Measurements from ENCODE around the gene PLOD1. TPM values are rescaled to one million over a fixed set of nuclear protein-coding genes. Genes with fewer than 3 reads are reported as not detected.

The PLOD1 gene
- total and polyA plus RNA-seq, 2 of the 13 experiments (the other 11 are each of a cell fraction or from before 2014, with no cell fraction given): 70.1 to 318 TPM

DNA sequence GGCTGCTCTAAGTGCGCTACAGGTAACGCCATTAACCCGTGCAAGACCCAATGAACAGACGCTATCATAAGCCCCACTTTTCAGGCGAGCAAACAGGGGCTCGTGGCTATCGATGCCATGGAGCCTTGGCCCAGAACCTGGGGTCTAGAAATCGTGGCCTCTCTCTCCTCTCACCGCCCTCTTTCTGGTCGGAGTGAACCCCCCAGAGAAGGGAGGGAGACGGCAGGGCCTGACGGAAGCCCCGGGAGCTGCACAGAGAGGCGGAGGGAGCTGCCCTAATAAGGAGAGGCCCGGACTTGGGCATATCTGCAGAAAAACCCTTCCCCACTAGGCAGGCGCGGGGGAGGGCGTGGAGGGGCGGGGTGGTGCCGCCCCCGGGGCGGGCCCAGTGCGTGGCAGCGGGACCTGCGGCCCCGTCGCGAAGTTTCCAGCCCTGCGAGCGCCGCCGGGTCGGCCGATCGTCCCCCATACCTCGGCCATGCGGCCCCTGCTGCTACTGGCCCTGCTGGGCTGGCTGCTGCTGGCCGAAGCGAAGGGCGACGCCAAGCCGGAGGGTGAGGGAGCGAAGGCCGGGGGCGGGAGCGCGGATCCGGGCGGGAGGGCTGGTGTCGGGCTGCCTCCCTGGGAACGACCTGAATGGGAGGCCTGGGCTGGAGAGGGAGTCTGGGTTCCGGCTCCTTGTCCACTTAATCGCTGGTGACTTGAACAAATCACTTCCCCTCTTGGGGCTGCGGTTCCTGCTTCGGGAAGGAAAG is at the start of gene PLOD1 (continued):
- TF ChIP-seq, protein P1, sequence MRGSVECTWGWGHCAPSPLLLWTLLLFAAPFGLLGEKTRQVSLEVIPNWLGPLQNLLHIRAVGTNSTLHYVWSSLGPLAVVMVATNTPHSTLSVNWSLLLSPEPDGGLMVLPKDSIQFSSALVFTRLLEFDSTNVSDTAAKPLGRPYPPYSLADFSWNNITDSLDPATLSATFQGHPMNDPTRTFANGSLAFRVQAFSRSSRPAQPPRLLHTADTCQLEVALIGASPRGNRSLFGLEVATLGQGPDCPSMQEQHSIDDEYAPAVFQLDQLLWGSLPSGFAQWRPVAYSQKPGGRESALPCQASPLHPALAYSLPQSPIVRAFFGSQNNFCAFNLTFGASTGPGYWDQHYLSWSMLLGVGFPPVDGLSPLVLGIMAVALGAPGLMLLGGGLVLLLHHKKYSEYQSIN (CRISPR knock-in tag; IDR thresholded peaks at IDR 0.05; ENCODE audit: borderline replicate concordance): no peak
- TF ChIP-seq, protein P2, sequence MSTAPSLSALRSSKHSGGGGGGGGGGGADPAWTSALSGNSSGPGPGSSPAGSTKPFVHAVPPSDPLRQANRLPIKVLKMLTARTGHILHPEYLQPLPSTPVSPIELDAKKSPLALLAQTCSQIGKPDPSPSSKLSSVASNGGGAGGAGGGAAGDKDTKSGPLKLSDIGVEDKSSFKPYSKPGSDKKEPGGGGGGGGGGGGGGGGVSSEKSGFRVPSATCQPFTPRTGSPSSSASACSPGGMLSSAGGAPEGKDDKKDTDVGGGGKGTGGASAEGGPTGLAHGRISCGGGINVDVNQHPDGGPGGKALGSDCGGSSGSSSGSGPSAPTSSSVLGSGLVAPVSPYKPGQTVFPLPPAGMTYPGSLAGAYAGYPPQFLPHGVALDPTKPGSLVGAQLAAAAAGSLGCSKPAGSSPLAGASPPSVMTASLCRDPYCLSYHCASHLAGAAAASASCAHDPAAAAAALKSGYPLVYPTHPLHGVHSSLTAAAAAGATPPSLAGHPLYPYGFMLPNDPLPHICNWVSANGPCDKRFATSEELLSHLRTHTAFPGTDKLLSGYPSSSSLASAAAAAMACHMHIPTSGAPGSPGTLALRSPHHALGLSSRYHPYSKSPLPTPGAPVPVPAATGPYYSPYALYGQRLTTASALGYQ (CRISPR knock-in tag; IDR thresholded peaks at IDR 0.05): peak; percentile 70; the same call in 1 of the 2 replicates
- no peak for TF ChIP-seq FOXK2 (IDR thresholded peaks at IDR 0.05)
- TF ChIP-seq GTF2F1 (IDR thresholded peaks at IDR 0.05; ENCODE audit: low read length): no peak
- TF ChIP-seq, protein P3, sequence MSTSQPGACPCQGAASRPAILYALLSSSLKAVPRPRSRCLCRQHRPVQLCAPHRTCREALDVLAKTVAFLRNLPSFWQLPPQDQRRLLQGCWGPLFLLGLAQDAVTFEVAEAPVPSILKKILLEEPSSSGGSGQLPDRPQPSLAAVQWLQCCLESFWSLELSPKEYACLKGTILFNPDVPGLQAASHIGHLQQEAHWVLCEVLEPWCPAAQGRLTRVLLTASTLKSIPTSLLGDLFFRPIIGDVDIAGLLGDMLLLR (CRISPR knock-in tag; IDR thresholded peaks at IDR 0.05): peak; percentile 89
- TF ChIP-seq NR2C2 (CRISPR knock-in tag; IDR thresholded peaks at IDR 0.05; ENCODE audit: borderline replicate concordance): peak; percentile 37; the same call in 1 of the 2 replicates
- TF ChIP-seq, protein P4, sequence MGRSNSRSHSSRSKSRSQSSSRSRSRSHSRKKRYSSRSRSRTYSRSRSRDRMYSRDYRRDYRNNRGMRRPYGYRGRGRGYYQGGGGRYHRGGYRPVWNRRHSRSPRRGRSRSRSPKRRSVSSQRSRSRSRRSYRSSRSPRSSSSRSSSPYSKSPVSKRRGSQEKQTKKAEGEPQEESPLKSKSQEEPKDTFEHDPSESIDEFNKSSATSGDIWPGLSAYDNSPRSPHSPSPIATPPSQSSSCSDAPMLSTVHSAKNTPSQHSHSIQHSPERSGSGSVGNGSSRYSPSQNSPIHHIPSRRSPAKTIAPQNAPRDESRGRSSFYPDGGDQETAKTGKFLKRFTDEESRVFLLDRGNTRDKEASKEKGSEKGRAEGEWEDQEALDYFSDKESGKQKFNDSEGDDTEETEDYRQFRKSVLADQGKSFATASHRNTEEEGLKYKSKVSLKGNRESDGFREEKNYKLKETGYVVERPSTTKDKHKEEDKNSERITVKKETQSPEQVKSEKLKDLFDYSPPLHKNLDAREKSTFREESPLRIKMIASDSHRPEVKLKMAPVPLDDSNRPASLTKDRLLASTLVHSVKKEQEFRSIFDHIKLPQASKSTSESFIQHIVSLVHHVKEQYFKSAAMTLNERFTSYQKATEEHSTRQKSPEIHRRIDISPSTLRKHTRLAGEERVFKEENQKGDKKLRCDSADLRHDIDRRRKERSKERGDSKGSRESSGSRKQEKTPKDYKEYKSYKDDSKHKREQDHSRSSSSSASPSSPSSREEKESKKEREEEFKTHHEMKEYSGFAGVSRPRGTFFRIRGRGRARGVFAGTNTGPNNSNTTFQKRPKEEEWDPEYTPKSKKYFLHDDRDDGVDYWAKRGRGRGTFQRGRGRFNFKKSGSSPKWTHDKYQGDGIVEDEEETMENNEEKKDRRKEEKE (IDR thresholded peaks at IDR 0.05): no peak
- TF ChIP-seq RORA (CRISPR knock-in tag; IDR thresholded peaks at IDR 0.05): no peak
- TF ChIP-seq ZNF121 (CRISPR knock-in tag; IDR thresholded peaks at IDR 0.05): peak; percentile 49; the same call in 1 of the 2 replicates
- TF ChIP-seq TARDBP (CRISPR knock-in tag; IDR thresholded peaks at IDR 0.05): peak; percentile 82; the same call in 1 of the 2 replicates
- TF ChIP-seq MTF2 (CRISPR knock-in tag; IDR thresholded peaks at IDR 0.05; ENCODE audit: borderline replicate concordance): no peak
- no peak for TF ChIP-seq ESRRA (CRISPR knock-in tag; IDR thresholded peaks at IDR 0.05; ENCODE audit: low read depth)
- TF ChIP-seq, protein P5, sequence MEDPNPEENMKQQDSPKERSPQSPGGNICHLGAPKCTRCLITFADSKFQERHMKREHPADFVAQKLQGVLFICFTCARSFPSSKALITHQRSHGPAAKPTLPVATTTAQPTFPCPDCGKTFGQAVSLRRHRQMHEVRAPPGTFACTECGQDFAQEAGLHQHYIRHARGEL (CRISPR knock-in tag; IDR thresholded peaks at IDR 0.05): no peak
- TF ChIP-seq, protein P6, sequence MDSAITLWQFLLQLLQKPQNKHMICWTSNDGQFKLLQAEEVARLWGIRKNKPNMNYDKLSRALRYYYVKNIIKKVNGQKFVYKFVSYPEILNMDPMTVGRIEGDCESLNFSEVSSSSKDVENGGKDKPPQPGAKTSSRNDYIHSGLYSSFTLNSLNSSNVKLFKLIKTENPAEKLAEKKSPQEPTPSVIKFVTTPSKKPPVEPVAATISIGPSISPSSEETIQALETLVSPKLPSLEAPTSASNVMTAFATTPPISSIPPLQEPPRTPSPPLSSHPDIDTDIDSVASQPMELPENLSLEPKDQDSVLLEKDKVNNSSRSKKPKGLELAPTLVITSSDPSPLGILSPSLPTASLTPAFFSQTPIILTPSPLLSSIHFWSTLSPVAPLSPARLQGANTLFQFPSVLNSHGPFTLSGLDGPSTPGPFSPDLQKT (CRISPR knock-in tag; IDR thresholded peaks at IDR 0.05; ENCODE audit: borderline replicate concordance): no peak
- TF ChIP-seq ZNF766 (CRISPR knock-in tag; IDR thresholded peaks at IDR 0.05; ENCODE audit: borderline replicate concordance): peak; percentile 68; the same call in 1 of the 2 replicates
- TF ChIP-seq SP5 (CRISPR knock-in tag; IDR thresholded peaks at IDR 0.05; ENCODE audit: borderline replicate concordance, low read depth): peak; percentile 62; the same call in 1 of the 2 replicates
- TF ChIP-seq HIVEP1 (CRISPR knock-in tag; IDR thresholded peaks at IDR 0.05): peak; percentile 58; the same call in 1 of the 2 replicates
- no peak for TF ChIP-seq ZNF562 (CRISPR knock-in tag; IDR thresholded peaks at IDR 0.05; ENCODE audit: borderline replicate concordance)
- no peak for TF ChIP-seq FOXK1 (CRISPR knock-in tag; IDR thresholded peaks at IDR 0.05; ENCODE audit: borderline replicate concordance, low read depth)
- TF ChIP-seq POLR2AphosphoS5 (IDR thresholded peaks at IDR 0.05; ENCODE audit: low read depth, low read length): peak; percentile 85
- TF ChIP-seq MAFG (CRISPR knock-in tag; IDR thresholded peaks at IDR 0.05): no peak
- no peak for TF ChIP-seq ZNF577 (CRISPR knock-in tag; IDR thresholded peaks at IDR 0.05; ENCODE audit: borderline replicate concordance, low read depth)
